ENCODE data around the gene ANO1.

DNA sequence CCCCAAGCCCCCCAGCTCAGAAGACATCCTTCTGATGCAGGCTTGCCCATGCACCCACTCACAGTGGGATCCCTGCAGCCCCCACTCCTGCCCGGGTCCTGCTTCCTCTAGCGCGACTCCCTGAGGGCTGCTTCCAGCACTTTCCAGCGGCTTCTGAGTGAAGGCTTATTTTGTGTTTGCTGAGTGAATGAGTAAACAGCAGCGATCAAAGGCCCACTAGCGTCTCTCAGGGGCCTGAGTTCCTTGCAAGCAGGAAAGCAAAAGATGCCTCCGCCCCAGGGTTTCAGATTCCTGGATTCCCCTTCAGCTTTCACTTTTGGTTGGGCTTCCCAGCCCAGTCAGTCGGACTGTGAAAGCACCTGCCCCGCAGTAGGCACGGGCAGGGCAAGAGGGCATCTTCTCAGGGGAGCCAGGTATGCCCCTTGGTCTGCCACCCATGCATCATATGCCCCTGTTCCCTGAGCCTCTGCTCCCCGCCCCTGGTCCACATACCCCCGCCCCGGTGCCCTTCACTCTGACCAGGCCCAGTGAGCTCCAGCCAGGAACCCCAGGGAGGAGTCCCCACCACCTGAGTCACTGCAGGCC lies 134.2 kb downstream of the ANO1 start:
- TF ChIP-seq, protein P1, sequence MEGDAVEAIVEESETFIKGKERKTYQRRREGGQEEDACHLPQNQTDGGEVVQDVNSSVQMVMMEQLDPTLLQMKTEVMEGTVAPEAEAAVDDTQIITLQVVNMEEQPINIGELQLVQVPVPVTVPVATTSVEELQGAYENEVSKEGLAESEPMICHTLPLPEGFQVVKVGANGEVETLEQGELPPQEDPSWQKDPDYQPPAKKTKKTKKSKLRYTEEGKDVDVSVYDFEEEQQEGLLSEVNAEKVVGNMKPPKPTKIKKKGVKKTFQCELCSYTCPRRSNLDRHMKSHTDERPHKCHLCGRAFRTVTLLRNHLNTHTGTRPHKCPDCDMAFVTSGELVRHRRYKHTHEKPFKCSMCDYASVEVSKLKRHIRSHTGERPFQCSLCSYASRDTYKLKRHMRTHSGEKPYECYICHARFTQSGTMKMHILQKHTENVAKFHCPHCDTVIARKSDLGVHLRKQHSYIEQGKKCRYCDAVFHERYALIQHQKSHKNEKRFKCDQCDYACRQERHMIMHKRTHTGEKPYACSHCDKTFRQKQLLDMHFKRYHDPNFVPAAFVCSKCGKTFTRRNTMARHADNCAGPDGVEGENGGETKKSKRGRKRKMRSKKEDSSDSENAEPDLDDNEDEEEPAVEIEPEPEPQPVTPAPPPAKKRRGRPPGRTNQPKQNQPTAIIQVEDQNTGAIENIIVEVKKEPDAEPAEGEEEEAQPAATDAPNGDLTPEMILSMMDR (IDR thresholded peaks at IDR 0.05), result no peak
- TF ChIP-seq POLR2A (IDR thresholded peaks at IDR 0.05), result no peak

Data from uterus (tissue), 2 donors.